HG03432 (cell line): ENCODE data around the gene TMEM18.
"Not testable (repeated sequence)": the region's sequence is repeated elsewhere in the genome, so short reads cannot be mapped to it uniquely, and the experiment has no call there.

Source experiments
- ATAC-seq: cut with Tn5 transposase; IDR thresholded peaks from one replicate; pipeline ENCODE4 v1.9.1; 2021; ENCODE audit warnings: mild to moderate bottlenecking, moderate library complexity; ENCODE audit not compliant: unreplicated experiment

Gene TMEM18

GRCh38 chr2:677056-677958 is at the start of gene TMEM18:
TSS of gene TMEM18 (minus strand) at chr2:677406. CDS start at chr2:677345, 61 bp downstream.
- ATAC-seq: peak; percentile 65

GRCh38 chr2:726169-726568 is 49.0 kb upstream of the TMEM18 start:
- peak; percentile 88 for ATAC-seq

GRCh38 chr2:725468-725867 is 48.3 kb upstream of the TMEM18 start:
- no peak for ATAC-seq

- ATAC-seq: no peak
Measured at GRCh38 chr2:723761-724160, 46.6 kb upstream of the TMEM18 start.

- ATAC-seq: no peak
Measured at GRCh38 chr2:720842-721241, 43.6 kb upstream of the TMEM18 start.

- no peak for ATAC-seq
Measured at GRCh38 chr2:719734-720133, 42.5 kb upstream of the TMEM18 start.

GRCh38 chr2:719191-719590 is 42.0 kb upstream of the TMEM18 start:
- no peak for ATAC-seq

GRCh38 chr2:717661-718060 is 40.5 kb upstream of the TMEM18 start:
- no peak for ATAC-seq

- ATAC-seq: no peak
Measured at GRCh38 chr2:715854-716560, 38.8 kb upstream of the TMEM18 start.

GRCh38 chr2:715038-715437 is 37.8 kb upstream of the TMEM18 start:
- ATAC-seq: no peak

- ATAC-seq: peak; percentile 98
Measured at GRCh38 chr2:714005-714741, 37.0 kb upstream of the TMEM18 start.

GRCh38 chr2:710867-711665 is 33.9 kb upstream of the TMEM18 start:
- ATAC-seq: no peak

GRCh38 chr2:709138-709765 is 32.0 kb upstream of the TMEM18 start:
- ATAC-seq: no peak

- ATAC-seq: no peak
Measured at GRCh38 chr2:708667-709066, 31.5 kb upstream of the TMEM18 start.

- ATAC-seq: peak; percentile 97
Measured at GRCh38 chr2:705971-706511, 28.8 kb upstream of the TMEM18 start.

- not testable (repeated sequence) for ATAC-seq
Measured at GRCh38 chr2:702765-703164, 25.6 kb upstream of the TMEM18 start.

- ATAC-seq: no peak
Measured at GRCh38 chr2:696999-697627, 19.9 kb upstream of the TMEM18 start.

GRCh38 chr2:696463-696862 is 19.3 kb upstream of the TMEM18 start:
- ATAC-seq: peak; percentile 98

GRCh38 chr2:694906-695510 is 17.8 kb upstream of the TMEM18 start:
- no peak for ATAC-seq
